Neural progenitor cell (in vitro differentiated cells): Measurements from ENCODE around the gene PZP. TPM values are rescaled to one million over a fixed set of nuclear protein-coding genes. Genes with fewer than 3 reads are reported as not detected.

Experiments used
- DNase-seq: peaks from one replicate; pipeline ENCODE4 v3.0.0-alpha.2; 2016; ENCODE audit warnings: low spot score
- H2AFZ ChIP-seq: fragments of 200-600 bp; sonication (generic); replicated peaks from 2 replicates; pipeline ENCODE4 v1.6.1; 2016; ENCODE audit warnings: antibody characterized with exemption
- H3F3A ChIP-seq: fragments of 200-600 bp; sonication (generic); 2 replicates; pipeline ENCODE4 v1.6.1; 2016; ENCODE audit warnings: antibody characterized with exemption, low read depth
- H3K27ac ChIP-seq: fragments of 200-600 bp; sonication (generic); 2 replicates; pipeline ENCODE4 v1.5.1; 2016; ENCODE audit warnings: mild to moderate bottlenecking
- H3K27me3 ChIP-seq: fragments of 200-600 bp; sonication (generic); 2 replicates; pipeline ENCODE4 v1.6.1; 2016; ENCODE audit warnings: mild to moderate bottlenecking, moderate library complexity
- H3K36me3 ChIP-seq: fragments of 200-600 bp; sonication (generic); 2 replicates; pipeline ENCODE4 v1.5.1; 2016
- H3K4me1 ChIP-seq: fragments of 200-600 bp; sonication (generic); 2 replicates; pipeline ENCODE4 v1.6.1; 2016; ENCODE audit warnings: mixed run types
- H3K4me2 ChIP-seq: fragments of 200-600 bp; sonication (generic); 2 replicates; pipeline ENCODE4 v1.6.1; 2016
- H3K4me3 ChIP-seq: fragments of 200-600 bp; sonication (generic); 2 replicates; pipeline ENCODE4 v1.5.1; 2016
- H3K79me2 ChIP-seq: fragments of 200-600 bp; sonication (generic); 2 replicates; pipeline ENCODE4 v1.6.1; 2016; ENCODE audit warnings: low read depth
- H3K9ac ChIP-seq: fragments of 200-600 bp; sonication (generic); 2 replicates; pipeline ENCODE4 v1.6.1; 2016
- H3K9me3 ChIP-seq: fragments of 200-600 bp; sonication (generic); 2 replicates; pipeline ENCODE4 v1.5.1; 2016; ENCODE audit warnings: low read depth
- H4K20me1 ChIP-seq: fragments of 200-600 bp; sonication (generic); 2 replicates; pipeline ENCODE4 v1.6.1; 2016; ENCODE audit warnings: low read depth
- H3K27ac Mint-ChIP-seq: 3 replicates; pipeline ENCODE4 v1.8.0; 2021; ENCODE audit warnings: mixed read lengths
- H3K27me3 Mint-ChIP-seq: 2 replicates; pipeline ENCODE4 v1.8.0; 2022; ENCODE audit warnings: low read depth, mild to moderate bottlenecking, inconsistent platforms, moderate library complexity, mixed read lengths; ENCODE audit not compliant: insufficient read depth
- H3K36me3 Mint-ChIP-seq: 3 replicates; pipeline ENCODE4 v1.8.0; 2021; ENCODE audit warnings: mixed read lengths
- H3K4me1 Mint-ChIP-seq: 3 replicates; pipeline ENCODE4 v1.8.0; 2021; ENCODE audit warnings: mixed read lengths
- H3K4me3 Mint-ChIP-seq: 3 replicates; pipeline ENCODE4 v1.8.0; 2021; ENCODE audit warnings: mild to moderate bottlenecking, moderate library complexity, mixed read lengths
- H3K9me3 Mint-ChIP-seq: 3 replicates; pipeline ENCODE4 v1.8.0; 2020; ENCODE audit warnings: mixed read lengths
- EZH2 ChIP-seq: fragments of 200-600 bp; sonication (generic); IDR thresholded peaks from 2 replicates; pipeline ENCODE4 v1.6.1; 2017; ENCODE audit warnings: antibody characterized with exemption, mild to moderate bottlenecking, moderate library complexity
- EZH2phosphoT487 ChIP-seq: fragments of 200-600 bp; sonication (generic); IDR thresholded peaks from 2 replicates; pipeline ENCODE4 v1.6.1; 2017; ENCODE audit warnings: antibody characterized with exemption
- total RNA-seq: library from RNA; depleted of rRNA; stranded (reverse); fragments of >200 nt; gene quantifications from 2 replicates; pipeline ENCODE4 v1.2.3, GENCODE V29; 2015; ENCODE audit warnings: low replicate concordance
- TF ChIP-seq, protein P1 (sequence below): fragments of 200-600 bp; sonication (generic); IDR thresholded peaks from 2 replicates; pipeline ENCODE4 v1.5.1; 2017; ENCODE audit warnings: antibody characterized with exemption, mild to moderate bottlenecking

PZP gene
- total RNA-seq, 1 donor from 2014 or later: not detected

DNA sequence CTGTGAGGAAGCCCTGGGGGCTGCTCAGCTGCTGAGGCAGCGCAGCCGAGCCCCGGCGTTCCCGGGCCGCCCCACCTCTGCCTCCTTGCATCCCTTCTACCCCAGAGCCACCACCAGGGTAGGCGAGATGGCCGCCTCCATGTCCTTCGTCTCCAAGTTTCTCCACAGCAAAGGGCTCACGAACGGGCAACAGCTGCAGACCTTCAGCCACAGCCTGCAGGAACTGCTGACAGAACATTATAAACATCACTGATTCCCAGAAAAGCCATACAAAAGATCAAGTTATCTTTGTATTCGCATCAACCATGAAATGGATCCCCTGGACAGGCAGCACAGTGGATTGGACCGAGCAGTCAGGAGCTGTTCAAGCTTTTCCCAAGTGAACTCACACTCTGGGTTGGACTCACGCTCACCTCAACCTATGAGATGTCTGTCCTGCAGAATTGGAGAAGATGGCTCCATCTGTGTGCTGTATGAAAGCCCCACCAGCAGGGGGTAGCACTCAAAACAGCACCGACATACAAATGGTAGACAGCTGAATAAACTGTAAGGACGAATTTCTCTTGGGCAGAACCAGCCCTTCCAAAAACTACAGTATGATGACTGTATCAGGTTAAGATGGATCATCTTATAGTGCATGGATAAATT, 73.1 kb downstream of the PZP start:
- DNase-seq: no peak
- peaks cover 9% of the 10 kb centered on the region for H3K9me3 Mint-ChIP-seq
- no peak overlapping the region for H2AFZ ChIP-seq

DNA sequence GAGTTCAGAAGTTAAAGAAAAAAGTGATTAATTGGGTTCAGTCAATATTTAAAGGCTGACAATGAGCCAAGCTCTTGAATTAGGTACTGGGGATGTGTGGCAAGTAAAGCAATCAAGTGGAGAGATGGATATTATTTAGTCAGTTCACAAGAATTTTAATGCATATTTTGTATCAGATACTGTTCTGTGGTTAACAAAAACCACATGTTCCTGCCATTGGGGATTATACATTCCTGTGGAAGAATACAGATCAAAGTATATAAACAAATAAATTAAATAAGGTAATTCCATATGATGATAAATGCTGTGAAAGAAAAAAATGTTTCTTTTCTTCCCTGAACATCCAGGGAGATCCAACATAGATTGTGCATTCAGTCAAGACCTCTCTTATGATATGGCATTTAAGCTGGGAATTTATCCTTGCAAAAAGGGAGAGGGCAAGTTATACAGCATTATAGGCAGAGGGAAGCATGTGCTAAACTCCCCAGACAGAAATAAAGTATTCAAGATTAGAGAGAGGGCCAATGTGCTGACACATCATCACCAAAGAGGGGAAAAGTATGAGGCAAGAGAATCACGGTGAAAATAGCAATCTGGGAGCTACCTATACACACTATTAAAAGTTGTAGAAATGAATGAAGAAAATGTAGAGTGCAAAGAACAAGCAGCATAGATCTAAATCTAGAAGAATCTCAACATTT, 74.8 kb downstream of the PZP start:
- Mint-ChIP-seq H3K9me3 (peaks cover 7% of the 10 kb centered on the region), H3K27ac (no peak overlapping the region), H3K4me3 (no peak overlapping the region), H3K36me3 (no peaks in the 10 kb centered on the region), H3K27me3 (no peaks in the 10 kb centered on the region), H3K4me1 (no peaks in the 10 kb centered on the region)
- H3K9me3 ChIP-seq: no peaks in the 10 kb centered on the region
- TF ChIP-seq EZH2phosphoT487 (no peak), EZH2 (no peak)
- TF ChIP-seq, protein P1, sequence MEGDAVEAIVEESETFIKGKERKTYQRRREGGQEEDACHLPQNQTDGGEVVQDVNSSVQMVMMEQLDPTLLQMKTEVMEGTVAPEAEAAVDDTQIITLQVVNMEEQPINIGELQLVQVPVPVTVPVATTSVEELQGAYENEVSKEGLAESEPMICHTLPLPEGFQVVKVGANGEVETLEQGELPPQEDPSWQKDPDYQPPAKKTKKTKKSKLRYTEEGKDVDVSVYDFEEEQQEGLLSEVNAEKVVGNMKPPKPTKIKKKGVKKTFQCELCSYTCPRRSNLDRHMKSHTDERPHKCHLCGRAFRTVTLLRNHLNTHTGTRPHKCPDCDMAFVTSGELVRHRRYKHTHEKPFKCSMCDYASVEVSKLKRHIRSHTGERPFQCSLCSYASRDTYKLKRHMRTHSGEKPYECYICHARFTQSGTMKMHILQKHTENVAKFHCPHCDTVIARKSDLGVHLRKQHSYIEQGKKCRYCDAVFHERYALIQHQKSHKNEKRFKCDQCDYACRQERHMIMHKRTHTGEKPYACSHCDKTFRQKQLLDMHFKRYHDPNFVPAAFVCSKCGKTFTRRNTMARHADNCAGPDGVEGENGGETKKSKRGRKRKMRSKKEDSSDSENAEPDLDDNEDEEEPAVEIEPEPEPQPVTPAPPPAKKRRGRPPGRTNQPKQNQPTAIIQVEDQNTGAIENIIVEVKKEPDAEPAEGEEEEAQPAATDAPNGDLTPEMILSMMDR: no peak
- H3K27me3 ChIP-seq: no peaks in the 10 kb centered on the region
- H3K4me1 ChIP-seq: no peaks in the 10 kb centered on the region
- no peaks in the 10 kb centered on the region for H4K20me1 ChIP-seq
- H3K4me3 ChIP-seq: no peak overlapping the region
- H3K27ac ChIP-seq: no peak overlapping the region
- no peak for DNase-seq
- H3K9ac ChIP-seq: no peak overlapping the region
- no peak overlapping the region for H3K4me2 ChIP-seq
- no peaks in the 10 kb centered on the region for H3K36me3 ChIP-seq
- no peaks in the 10 kb centered on the region for H3F3A ChIP-seq
- no peak overlapping the region for H2AFZ ChIP-seq
- no peaks in the 10 kb centered on the region for H3K79me2 ChIP-seq

More for the DNA sequence above, 73.1 kb downstream of the PZP start:
- Mint-ChIP-seq H3K4me3 (no peak overlapping the region), H3K27me3 (no peaks in the 10 kb centered on the region), H3K27ac (peak overlapping the region; percentile 14), H3K36me3 (no peaks in the 10 kb centered on the region), H3K4me1 (no peaks in the 10 kb centered on the region)
- Histone ChIP-seq H3K27me3 (no peaks in the 10 kb centered on the region), H3K27ac (no peak overlapping the region), H3K4me3 (no peak overlapping the region), H3K4me1 (no peaks in the 10 kb centered on the region), H3K4me2 (no peak overlapping the region), H4K20me1 (no peaks in the 10 kb centered on the region), H3K9ac (no peak overlapping the region), H3K36me3 (no peaks in the 10 kb centered on the region), H3K9me3 (peaks cover 14% of the 10 kb centered on the region), H3F3A (no peaks in the 10 kb centered on the region), H3K79me2 (no peaks in the 10 kb centered on the region)
- TF ChIP-seq, protein P1: peak; percentile 11
- TF ChIP-seq EZH2phosphoT487: no peak

DNA sequence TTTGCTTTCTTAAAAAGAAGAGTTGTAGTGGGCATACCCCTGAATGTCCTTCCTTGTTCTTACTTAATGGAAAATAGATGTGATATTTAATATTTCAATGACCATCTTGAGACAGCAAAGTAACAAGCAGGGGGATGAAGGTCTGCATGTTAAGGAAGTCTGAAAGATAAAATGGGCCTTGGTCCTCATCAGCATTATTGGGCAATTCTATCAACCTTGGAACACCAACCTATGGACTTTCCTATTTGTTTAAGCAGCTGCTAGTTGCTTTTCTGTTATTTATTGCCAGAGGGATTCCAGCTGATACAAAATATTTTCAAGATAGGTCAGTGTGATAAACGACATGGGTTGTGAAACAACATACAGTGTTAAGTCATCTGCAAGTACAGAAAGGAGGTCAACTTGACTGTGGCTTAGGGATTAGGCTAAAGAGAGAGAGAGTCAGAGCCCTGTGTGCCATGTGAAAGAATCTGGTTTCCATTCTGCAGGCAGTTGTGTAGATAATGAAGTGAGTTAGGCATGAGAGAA, 76.1 kb downstream of the PZP start:
- no peak for DNase-seq
- Histone ChIP-seq H3K27me3 (no peaks in the 10 kb centered on the region), H3K4me2 (no peak overlapping the region), H3K4me3 (no peak overlapping the region), H3K79me2 (no peaks in the 10 kb centered on the region), H4K20me1 (no peaks in the 10 kb centered on the region), H3K27ac (no peak overlapping the region), H3F3A (no peaks in the 10 kb centered on the region), H3K9ac (no peak overlapping the region), H2AFZ (no peak overlapping the region), H3K4me1 (no peaks in the 10 kb centered on the region), H3K36me3 (no peaks in the 10 kb centered on the region), H3K9me3 (no peaks in the 10 kb centered on the region)
- Mint-ChIP-seq H3K27ac (no peak overlapping the region), H3K4me3 (no peak overlapping the region), H3K9me3 (peaks cover 7% of the 10 kb centered on the region), H3K27me3 (peaks cover 2% of the 10 kb centered on the region), H3K4me1 (no peaks in the 10 kb centered on the region), H3K36me3 (no peaks in the 10 kb centered on the region)
- TF ChIP-seq EZH2 (no peak), EZH2phosphoT487 (no peak)
- TF ChIP-seq, protein P1: no peak
